Spleen (tissue), 11 donors: Measurements from ENCODE around the gene TMEM169. TPM values are rescaled to one million over a fixed set of nuclear protein-coding genes. Genes with fewer than 3 reads are reported as not detected.

ENCODE experiments used
- DNase-seq: peaks from one replicate; pipeline ENCODE4 v3.0.0-alpha.2; 2020
- H3K27ac ChIP-seq, 8 donors: fragments of 200-600 bp; sonication (generic) in 7 of 8; 1 replicate in 4 of 8; 2 replicates in 4 of 8; pipeline versions ENCODE4 v1.5.0 to v1.8.0; 2016 to 2021; ENCODE audit warnings: inconsistent platforms in 4 of 8, mild to moderate bottlenecking in 4 of 8, moderate library complexity in 1 of 8
- H3K27me3 ChIP-seq, 7 donors: fragments of 200-600 bp; sonication (generic) in 6 of 7; replicated peaks in 1 of 7; 1 replicate in 4 of 7; 2 replicates in 3 of 7; pipeline versions ENCODE4 v1.5.0 to v1.8.0; 2016 to 2021; ENCODE audit warnings: inconsistent platforms in 3 of 7, mild to moderate bottlenecking in 1 of 7
- H3K36me3 ChIP-seq, 6 donors: fragments of 200-600 bp; sonication (generic) in 5 of 6; 1 replicate in 4 of 6; 2 replicates in 2 of 6; pipeline versions ENCODE4 v1.5.0 to v1.8.0; 2016 to 2021; ENCODE audit warnings: inconsistent platforms in 2 of 6
- H3K4me1 ChIP-seq, 6 donors: fragments of 200-600 bp; sonication (generic) in 5 of 6; 1 replicate in 3 of 6; 2 replicates in 3 of 6; pipeline versions ENCODE4 v1.5.0 to v1.8.0; 2016 to 2021; ENCODE audit warnings: inconsistent platforms in 3 of 6
- H3K4me3 ChIP-seq, 8 donors: fragments of 200-600 bp; sonication (generic) in 7 of 8; 1 replicate in 4 of 8; 2 replicates in 4 of 8; pipeline versions ENCODE4 v1.5.0 to v1.8.0; 2016 to 2021; ENCODE audit warnings: inconsistent platforms in 4 of 8, mild to moderate bottlenecking in 4 of 8, moderate library complexity in 2 of 8
- H3K9me3 ChIP-seq, 8 donors: fragments of 200-600 bp; sonication (generic) in 7 of 8; 1 replicate in 4 of 8; 2 replicates in 4 of 8; pipeline versions ENCODE4 v1.5.0 to v1.8.0; 2016 to 2021; ENCODE audit warnings: inconsistent platforms in 4 of 8
- CTCF ChIP-seq, 11 experiments: fragments of 200-600 bp in 7 of 11; fragments of 450-650 bp in 4 of 11; sonication (generic) in 4 of 11; IDR thresholded peaks in 8 of 11; conservative IDR thresholded peaks in 3 of 11; 1 replicate in 7 of 11; 2 replicates in 4 of 11; pipeline versions ENCODE4 v1.4.0 to v1.8.0; 2016 to 2021; ENCODE audit warnings: antibody characterized with exemption in 11 of 11, inconsistent platforms in 4 of 11, mild to moderate bottlenecking in 1 of 11
- POLR2A ChIP-seq, 3 donors: fragments of 450-650 bp; IDR thresholded peaks; one replicate each; pipeline ENCODE4 v1.5.1; 2017; ENCODE audit warnings: antibody characterized with exemption in 3 of 3, mild to moderate bottlenecking in 1 of 3
- POLR2AphosphoS5 ChIP-seq, 3 donors: sonication (generic); formaldehyde crosslinking; IDR thresholded peaks; one replicate each; pipeline ENCODE4 v1.5.1; 2017; ENCODE audit warnings: antibody characterized with exemption in 3 of 3
- WGBS, 5 donors: extraction: QIAGEN DNeasy Blood & Tissue Kit in 3 of 5; methylation state at CpG; one replicate each; pipeline versions ENCODE4 v1.1.5 to v1.1.7; 2013 to 2018; 5-methylcytosine and 5-hydroxymethylcytosine counted together
- intact Hi-C: fragments of 100-400 bp; cut with DNase I; formaldehyde crosslinking; loops from one replicate; pipeline ENCODE4 v1.15.0; 2023; ENCODE audit warnings: low total_unique reads
- polyA plus RNA-seq, 3 donors: library from polyadenylated mRNA; stranded (reverse); fragments of 200-250 nt; gene quantifications; one replicate each; pipeline ENCODE4 v1.2.1, GENCODE V29; 2013
- total RNA-seq, 7 donors: library from RNA; depleted of rRNA in 3 of 7; stranded (reverse); fragments of >200 nt in 3 of 7; fragmentation: NEBNext Ultra II Directional in 4 of 7; extraction: Animal tissue kit (Norgen Biotek cat#: 25700) in 4 of 7; gene quantifications; one replicate each; pipeline versions ENCODE4 v1.1.0 to v1.2.1, GENCODE V29; 2016 to 2021
- donor health status: healthy with polysubstance abuse.
- donor health status: DM: no; HTN: no; CAD: no; lungs with moderate emphysema.
- donor health status: DM: no; HTN: no; CAD: no.
- donor health status: Bipolar disorder and iron deficiency.
- donor health status: healthy.
- donor health status: DM: no; HTN: no; CAD: no.
- donor health status: DM: yes; HTN: yes; CAD: no.

The TMEM169 gene
- total and polyA plus RNA-seq, 10 donors = 0.19 to 1.3 (median 0.83) TPM

GRCh38 chr2:216073773-216074172, 7.9 kb upstream of the TMEM169 start:
- peaks cover 0 to 5% (median 0%) of the 10 kb centered on the region in 8 donors for H3K9me3 ChIP-seq
- H3K36me3 ChIP-seq = peaks cover 0 to 45% (median 0%) of the 10 kb centered on the region in 6 donors
- intact Hi-C loops = no loop called here
- H3K4me3 ChIP-seq = no peak overlapping the region
- TF ChIP-seq POLR2AphosphoS5 (IDR thresholded peaks at IDR 0.05) (no peak), POLR2A (IDR thresholded peaks at IDR 0.05) (no peak), CTCF (IDR thresholded peaks at IDR 0.05 in 8 of 11, conservative IDR thresholded peaks at IDR 0.05 in 3 of 11) (no peak)
- H3K27ac ChIP-seq = no peak overlapping the region
- no peaks in the 10 kb centered on the region for H3K27me3 ChIP-seq
- DNase-seq = no peak
- peaks cover 0 to 16% (median 4%) of the 10 kb centered on the region in 6 donors for H3K4me1 ChIP-seq

GRCh38 chr2:216074380-216074779, 7.3 kb upstream of the TMEM169 start:
- intact Hi-C loops = no loop called here
- peaks cover 0 to 22% (median 9%) of the 10 kb centered on the region in 6 donors for H3K4me1 ChIP-seq
- WGBS, 5 donors = 42 to 83% (median 62%) methylated on average over 1 of the region's 1 CpG
- no peak for DNase-seq
- peaks cover 0 to 5% (median 0%) of the 10 kb centered on the region in 8 donors for H3K9me3 ChIP-seq
- peaks cover 0 to 45% (median 0%) of the 10 kb centered on the region in 6 donors for H3K36me3 ChIP-seq
- TF ChIP-seq POLR2AphosphoS5 (IDR thresholded peaks at IDR 0.05) (no peak), POLR2A (IDR thresholded peaks at IDR 0.05) (no peak), CTCF (IDR thresholded peaks at IDR 0.05 in 8 of 11, conservative IDR thresholded peaks at IDR 0.05 in 3 of 11) (no peak)
- H3K27ac ChIP-seq = no peak overlapping the region
- no peaks in the 10 kb centered on the region for H3K27me3 ChIP-seq
- H3K4me3 ChIP-seq = no peak overlapping the region

GRCh38 chr2:216074794-216075193, 6.9 kb upstream of the TMEM169 start:
- Histone ChIP-seq H3K4me3 (no peak overlapping the region), H3K9me3 (peaks cover 0 to 5% (median 0%) of the 10 kb centered on the region in 8 donors)
- WGBS, 5 donors = 93 to 95% (median 94%) methylated on average over 1 of the region's 1 CpG

More at GRCh38 chr2:216074794-216075193, 6.9 kb upstream of the TMEM169 start:
- H3K4me1 ChIP-seq = peaks cover 0 to 26% (median 9%) of the 10 kb centered on the region in 6 donors
- intact Hi-C loops = no loop called here
- TF ChIP-seq POLR2AphosphoS5 (IDR thresholded peaks at IDR 0.05) (no peak), CTCF (IDR thresholded peaks at IDR 0.05 in 8 of 11, conservative IDR thresholded peaks at IDR 0.05 in 3 of 11) (no peak), POLR2A (IDR thresholded peaks at IDR 0.05) (no peak)
- DNase-seq = no peak
- no peak overlapping the region for H3K27ac ChIP-seq
- no peaks in the 10 kb centered on the region for H3K27me3 ChIP-seq
- H3K36me3 ChIP-seq = peaks cover 0 to 45% (median 0%) of the 10 kb centered on the region in 6 donors
